ENCODE results near the gene ATF6B. TPM values are rescaled to one million over a fixed set of nuclear protein-coding genes. Genes with fewer than 3 reads are reported as not detected.
A peak's percentile ranks its signal among the peaks of the same experiment; 100 is the strongest.

ATF6B gene
- total and polyA plus RNA-seq, 2 of the 13 experiments (the other 11 are each of a cell fraction or from before 2014, with no cell fraction given): 18.1 to 44.0 TPM

- TF ChIP-seq, protein P1, sequence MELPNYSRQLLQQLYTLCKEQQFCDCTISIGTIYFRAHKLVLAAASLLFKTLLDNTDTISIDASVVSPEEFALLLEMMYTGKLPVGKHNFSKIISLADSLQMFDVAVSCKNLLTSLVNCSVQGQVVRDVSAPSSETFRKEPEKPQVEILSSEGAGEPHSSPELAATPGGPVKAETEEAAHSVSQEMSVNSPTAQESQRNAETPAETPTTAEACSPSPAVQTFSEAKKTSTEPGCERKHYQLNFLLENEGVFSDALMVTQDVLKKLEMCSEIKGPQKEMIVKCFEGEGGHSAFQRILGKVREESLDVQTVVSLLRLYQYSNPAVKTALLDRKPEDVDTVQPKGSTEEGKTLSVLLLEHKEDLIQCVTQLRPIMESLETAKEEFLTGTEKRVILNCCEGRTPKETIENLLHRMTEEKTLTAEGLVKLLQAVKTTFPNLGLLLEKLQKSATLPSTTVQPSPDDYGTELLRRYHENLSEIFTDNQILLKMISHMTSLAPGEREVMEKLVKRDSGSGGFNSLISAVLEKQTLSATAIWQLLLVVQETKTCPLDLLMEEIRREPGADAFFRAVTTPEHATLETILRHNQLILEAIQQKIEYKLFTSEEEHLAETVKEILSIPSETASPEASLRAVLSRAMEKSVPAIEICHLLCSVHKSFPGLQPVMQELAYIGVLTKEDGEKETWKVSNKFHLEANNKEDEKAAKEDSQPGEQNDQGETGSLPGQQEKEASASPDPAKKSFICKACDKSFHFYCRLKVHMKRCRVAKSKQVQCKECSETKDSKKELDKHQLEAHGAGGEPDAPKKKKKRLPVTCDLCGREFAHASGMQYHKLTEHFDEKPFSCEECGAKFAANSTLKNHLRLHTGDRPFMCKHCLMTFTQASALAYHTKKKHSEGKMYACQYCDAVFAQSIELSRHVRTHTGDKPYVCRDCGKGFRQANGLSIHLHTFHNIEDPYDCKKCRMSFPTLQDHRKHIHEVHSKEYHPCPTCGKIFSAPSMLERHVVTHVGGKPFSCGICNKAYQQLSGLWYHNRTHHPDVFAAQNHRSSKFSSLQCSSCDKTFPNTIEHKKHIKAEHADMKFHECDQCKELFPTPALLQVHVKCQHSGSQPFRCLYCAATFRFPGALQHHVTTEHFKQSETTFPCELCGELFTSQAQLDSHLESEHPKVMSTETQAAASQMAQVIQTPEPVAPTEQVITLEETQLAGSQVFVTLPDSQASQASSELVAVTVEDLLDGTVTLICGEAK (IDR thresholded peaks at IDR 0.05): no peak
- TF ChIP-seq, protein P1 (CRISPR knock-in tag; IDR thresholded peaks at IDR 0.05): no peak; the same call in 1 of the 2 replicates
- TF ChIP-seq ARHGAP35 (CRISPR knock-in tag; IDR thresholded peaks at IDR 0.05; ENCODE audit: borderline replicate concordance) (0 out of 2 replicates have a peak, but pooled peaks have one; percentile 54), ZNF619 (CRISPR knock-in tag; IDR thresholded peaks at IDR 0.05) (no peak), MATR3 (CRISPR knock-in tag; IDR thresholded peaks at IDR 0.05) (no peak), SUZ12 (IDR thresholded peaks at IDR 0.05; ENCODE audit: low read depth, low read length) (no peak), SMYD3 (CRISPR knock-in tag; IDR thresholded peaks at IDR 0.05) (no peak), HOXA5 (CRISPR knock-in tag; IDR thresholded peaks at IDR 0.05) (no peak), SOX5 (CRISPR knock-in tag; IDR thresholded peaks at IDR 0.05; ENCODE audit: borderline replicate concordance) (no peak; the same call in 1 of the 2 replicates), ZNF768 (CRISPR knock-in tag; IDR thresholded peaks at IDR 0.05) (no peak), HIVEP1 (CRISPR knock-in tag; IDR thresholded peaks at IDR 0.05) (no peak), ATF1 (CRISPR knock-in tag; IDR thresholded peaks at IDR 0.05) (peak; percentile 78; the same call in 1 of the 2 replicates), PHB2 (IDR thresholded peaks at IDR 0.05; ENCODE audit: partially characterized antibody) (no peak), E2F5 (CRISPR knock-in tag; conservative IDR thresholded peaks at IDR 0.05) (no peak), DNMT1 (CRISPR knock-in tag; IDR thresholded peaks at IDR 0.05) (no peak), ZNF24 (IDR thresholded peaks at IDR 0.05) (no peak), ESRRA (CRISPR knock-in tag; IDR thresholded peaks at IDR 0.05; ENCODE audit: low read depth) (no peak), PRPF4 (IDR thresholded peaks at IDR 0.05; ENCODE audit: low read depth, low read length, poor library complexity, severe bottlenecking) (no peak), RARA (CRISPR knock-in tag; IDR thresholded peaks at IDR 0.05) (0 out of 2 replicates have a peak, but pooled peaks have one; percentile 33), KDM5B (CRISPR knock-in tag; IDR thresholded peaks at IDR 0.05; ENCODE audit: borderline replicate concordance) (peak; percentile 27; the same call in 1 of the 2 replicates), TAF1 (CRISPR knock-in tag; IDR thresholded peaks at IDR 0.05) (peak; percentile 51; the same call in 1 of the 2 replicates), ZNF510 (CRISPR knock-in tag; IDR thresholded peaks at IDR 0.05; ENCODE audit: low read depth) (0 out of 2 replicates have a peak, but pooled peaks have one; percentile 34)
- TF ChIP-seq, protein P2, sequence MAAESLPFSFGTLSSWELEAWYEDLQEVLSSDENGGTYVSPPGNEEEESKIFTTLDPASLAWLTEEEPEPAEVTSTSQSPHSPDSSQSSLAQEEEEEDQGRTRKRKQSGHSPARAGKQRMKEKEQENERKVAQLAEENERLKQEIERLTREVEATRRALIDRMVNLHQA (CRISPR knock-in tag; IDR thresholded peaks at IDR 0.05): no peak
Observed at GRCh38 chr6:32177183-32177787, 49.2 kb upstream of the ATF6B start (continued).

Data from HepG2 (cell line).